SJSA1 (cell line): Measurements from ENCODE around the gene STARD4. TPM values are rescaled to one million over a fixed set of nuclear protein-coding genes. Genes with fewer than 3 reads are reported as not detected.

ENCODE experiments used
- DNase-seq, 2 experiments: peaks; one replicate each; pipeline ENCODE4 v3.0.0-alpha.2; 2015 to 2020; ENCODE audit warnings: low spot score in 2 of 2, low read depth in 1 of 2
- H3K27ac ChIP-seq: fragments of 250-450 bp; sonication (Bioruptor Pico); 2 replicates; pipeline ENCODE4 v1.5.1; 2020; ENCODE audit warnings: mild to moderate bottlenecking, moderate library complexity
- H3K27me3 ChIP-seq: fragments of 250-450 bp; sonication (Bioruptor Pico); replicated peaks from 2 replicates; pipeline ENCODE4 v1.5.1; 2020; ENCODE audit warnings: mild to moderate bottlenecking, moderate library complexity
- H3K36me3 ChIP-seq: fragments of 250-450 bp; sonication (Bioruptor Pico); 2 replicates; pipeline ENCODE4 v1.5.1; 2020; ENCODE audit warnings: mild to moderate bottlenecking
- H3K4me1 ChIP-seq: fragments of 250-450 bp; sonication (Bioruptor Pico); replicated peaks from 2 replicates; pipeline ENCODE4 v1.6.1; 2021; ENCODE audit warnings: mild to moderate bottlenecking
- H3K4me3 ChIP-seq: fragments of 250-450 bp; sonication (Bioruptor Pico); 2 replicates; pipeline ENCODE4 v1.5.1; 2020; ENCODE audit warnings: mild to moderate bottlenecking
- H3K9me3 ChIP-seq: fragments of 250-450 bp; sonication (Bioruptor Pico); replicated peaks from 2 replicates; pipeline ENCODE4 v1.5.1; 2020; ENCODE audit warnings: mild to moderate bottlenecking
- total RNA-seq: library from RNA; depleted of rRNA; stranded (reverse); fragments of >200 nt; shearing (Covaris generic); gene quantifications from 2 replicates; pipeline ENCODE4 v1.2.3, GENCODE V29; 2014

Gene STARD4
- total RNA-seq, 1 experiment from 2014 or later, result 38.9 TPM

DNA sequence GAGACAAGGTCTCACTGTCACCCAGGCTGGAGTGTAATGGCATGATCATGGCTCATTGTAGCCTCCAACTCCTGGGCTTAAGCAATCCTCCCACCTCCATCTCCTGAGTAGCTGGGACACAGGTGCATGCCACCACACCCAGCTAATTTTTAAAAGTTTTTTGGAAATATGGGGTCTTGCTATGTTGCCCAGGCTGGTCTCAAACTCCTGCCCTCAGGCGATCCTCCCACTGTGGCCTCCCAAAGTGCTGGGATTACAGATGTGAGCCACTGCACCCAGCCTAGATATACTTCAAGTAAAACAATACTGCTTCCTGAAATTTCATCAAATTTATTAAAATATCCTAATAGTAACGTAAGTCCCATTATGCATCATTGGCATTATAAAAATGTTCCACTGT, 33.4 kb downstream of the STARD4 start:
- Histone ChIP-seq H3K4me1 (no peaks in the 10 kb centered on the region), H3K27me3 (no peaks in the 10 kb centered on the region), H3K27ac (no peak overlapping the region), H3K9me3 (no peaks in the 10 kb centered on the region), H3K4me3 (no peak overlapping the region), H3K36me3 (no peaks in the 10 kb centered on the region)
- DNase-seq, result no peak

- DNase-seq, result no peak
Measured at GRCh38 chr5:111478266-111478665, 34.1 kb downstream of the STARD4 start.

DNA sequence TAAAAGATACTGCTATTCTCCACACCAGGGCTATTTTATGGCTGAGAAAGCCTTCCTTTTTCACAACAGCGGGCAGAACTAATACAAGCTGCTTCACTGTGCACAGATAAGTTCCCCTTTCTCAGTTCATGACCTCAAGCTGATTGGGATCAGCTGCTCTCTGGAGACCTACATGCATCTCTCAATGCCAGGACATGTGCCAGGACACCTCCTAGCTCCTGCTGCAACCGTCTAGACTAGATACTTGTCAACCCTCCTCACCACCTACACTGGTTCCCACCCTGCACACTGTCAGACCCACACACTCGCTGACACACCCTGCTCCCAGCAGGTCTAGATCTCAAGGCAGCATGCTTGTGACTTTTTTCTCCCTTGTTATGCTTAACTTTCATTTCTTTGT, 39.8 kb downstream of the STARD4 start:
- DNase-seq, result no peak
- Histone ChIP-seq H3K27ac (no peak overlapping the region), H3K27me3 (no peaks in the 10 kb centered on the region), H3K36me3 (no peaks in the 10 kb centered on the region), H3K4me1 (no peaks in the 10 kb centered on the region), H3K9me3 (no peaks in the 10 kb centered on the region), H3K4me3 (no peak overlapping the region)

More at GRCh38 chr5:111478266-111478665, 34.1 kb downstream of the STARD4 start:
- Histone ChIP-seq H3K36me3 (no peaks in the 10 kb centered on the region), H3K27me3 (no peaks in the 10 kb centered on the region), H3K9me3 (no peaks in the 10 kb centered on the region), H3K4me3 (no peak overlapping the region), H3K4me1 (no peaks in the 10 kb centered on the region), H3K27ac (no peak overlapping the region)

GRCh38 chr5:111472096-111472495, 40.2 kb downstream of the STARD4 start:
- H3K27me3 ChIP-seq, result no peaks in the 10 kb centered on the region
- H3K9me3 ChIP-seq, result no peaks in the 10 kb centered on the region
- no peak for DNase-seq
- no peaks in the 10 kb centered on the region for H3K36me3 ChIP-seq
- no peaks in the 10 kb centered on the region for H3K4me1 ChIP-seq
- H3K27ac ChIP-seq, result no peak overlapping the region
- H3K4me3 ChIP-seq, result no peak overlapping the region

- Histone ChIP-seq H3K4me3 (no peak overlapping the region), H3K4me1 (no peaks in the 10 kb centered on the region), H3K36me3 (no peaks in the 10 kb centered on the region), H3K27me3 (no peaks in the 10 kb centered on the region), H3K9me3 (no peaks in the 10 kb centered on the region), H3K27ac (no peak overlapping the region)
- DNase-seq, result no peak
Measured at GRCh38 chr5:111469903-111470302, 42.4 kb downstream of the STARD4 start.

DNA sequence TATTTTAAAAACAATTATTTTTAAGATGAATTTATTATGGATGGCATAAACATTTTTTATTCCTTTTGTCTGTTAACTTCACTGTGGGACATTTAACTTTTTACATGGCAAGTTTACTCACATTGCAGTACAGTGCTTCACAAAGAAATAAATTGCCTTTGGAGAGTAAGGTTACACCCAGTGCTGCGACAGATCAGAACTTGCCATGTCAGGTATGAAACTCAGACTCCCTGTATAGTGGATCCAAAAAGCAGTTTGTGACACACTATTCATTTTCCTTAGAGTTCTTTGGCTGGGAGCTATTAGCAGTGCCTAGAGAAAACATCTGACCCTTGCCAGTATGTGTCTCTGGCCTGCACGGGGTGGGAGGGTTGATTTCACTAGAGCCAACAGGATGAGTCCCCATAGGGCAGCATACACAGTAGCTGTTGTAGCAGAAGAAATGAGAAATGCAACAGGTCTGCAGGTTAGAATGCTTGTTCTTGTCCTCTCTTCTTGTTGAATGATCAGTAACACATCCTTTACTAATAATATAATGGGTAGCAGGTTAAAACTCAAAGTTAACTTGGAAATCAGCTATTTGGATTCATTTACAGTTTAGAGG, 42.9 kb downstream of the STARD4 start:
- H3K4me1 ChIP-seq, result no peaks in the 10 kb centered on the region
- H3K27ac ChIP-seq, result no peak overlapping the region
- no peaks in the 10 kb centered on the region for H3K27me3 ChIP-seq
- no peak overlapping the region for H3K4me3 ChIP-seq
- no peaks in the 10 kb centered on the region for H3K9me3 ChIP-seq
- no peak for DNase-seq
- no peaks in the 10 kb centered on the region for H3K36me3 ChIP-seq

GRCh38 chr5:111463311-111463710, 49.0 kb downstream of the STARD4 start:
- H3K4me3 ChIP-seq, result no peak overlapping the region
- H3K27me3 ChIP-seq, result no peaks in the 10 kb centered on the region
- no peak overlapping the region for H3K27ac ChIP-seq
- H3K4me1 ChIP-seq, result no peaks in the 10 kb centered on the region
- no peaks in the 10 kb centered on the region for H3K36me3 ChIP-seq
- no peak for DNase-seq
- no peaks in the 10 kb centered on the region for H3K9me3 ChIP-seq

DNA sequence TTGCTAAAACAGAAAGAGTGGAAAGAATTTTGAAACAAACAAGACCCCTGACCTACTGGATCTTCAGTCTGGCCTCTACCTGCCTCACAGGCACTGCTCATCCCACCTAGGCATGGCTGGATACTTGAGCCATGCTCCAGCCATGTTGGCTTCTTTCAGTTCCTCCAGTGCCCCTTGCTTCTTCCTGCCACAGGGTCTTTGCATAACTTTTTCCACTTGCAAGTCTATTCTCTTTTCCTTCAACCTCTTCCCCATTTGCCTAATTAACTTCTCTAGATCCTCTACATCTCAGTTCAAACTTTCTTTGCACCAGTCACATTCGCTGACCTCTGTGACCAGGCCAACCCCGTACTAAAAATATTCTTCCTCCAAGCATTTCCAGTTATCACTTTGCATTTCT, 50.4 kb downstream of the STARD4 start:
- Histone ChIP-seq H3K27ac (no peak overlapping the region), H3K4me1 (no peaks in the 10 kb centered on the region), H3K36me3 (no peaks in the 10 kb centered on the region), H3K4me3 (no peak overlapping the region), H3K27me3 (no peaks in the 10 kb centered on the region), H3K9me3 (no peaks in the 10 kb centered on the region)
- DNase-seq, result no peak

DNA sequence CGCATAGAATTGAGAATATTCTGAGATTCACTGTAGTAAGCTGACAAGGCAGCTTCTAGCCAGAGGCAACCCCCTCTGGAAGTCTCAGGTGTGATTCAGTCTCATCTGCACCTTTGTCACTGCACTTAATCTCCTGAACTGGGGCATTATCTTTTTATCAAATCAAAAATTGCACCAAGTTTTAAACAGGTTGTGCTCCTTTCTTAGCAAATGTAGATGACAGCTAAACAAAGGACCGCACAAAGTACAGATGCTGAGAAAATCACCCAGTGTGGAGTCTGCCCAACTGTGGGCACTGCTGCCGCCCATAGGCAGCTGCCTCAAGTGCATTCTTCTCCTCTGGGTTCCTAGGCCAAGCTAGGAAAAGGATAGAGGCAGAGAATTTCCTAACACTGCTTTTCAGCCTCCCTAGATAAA, 51.1 kb downstream of the STARD4 start:
- H3K27ac ChIP-seq, result no peak overlapping the region
- H3K27me3 ChIP-seq, result no peaks in the 10 kb centered on the region
- no peaks in the 10 kb centered on the region for H3K4me1 ChIP-seq
- no peak overlapping the region for H3K4me3 ChIP-seq
- DNase-seq, result no peak
- no peaks in the 10 kb centered on the region for H3K9me3 ChIP-seq
- no peaks in the 10 kb centered on the region for H3K36me3 ChIP-seq

- no peak for DNase-seq
Measured at GRCh38 chr5:111454776-111455175, 57.6 kb downstream of the STARD4 start.

GRCh38 chr5:111454198-111454622, 58.1 kb downstream of the STARD4 start:
- no peak overlapping the region for H3K27ac ChIP-seq
- H3K36me3 ChIP-seq, result no peaks in the 10 kb centered on the region

More at GRCh38 chr5:111454776-111455175, 57.6 kb downstream of the STARD4 start:
- no peaks in the 10 kb centered on the region for H3K36me3 ChIP-seq
- H3K4me1 ChIP-seq, result no peaks in the 10 kb centered on the region
- no peak overlapping the region for H3K4me3 ChIP-seq
- H3K27ac ChIP-seq, result no peak overlapping the region
- no peaks in the 10 kb centered on the region for H3K9me3 ChIP-seq
- no peaks in the 10 kb centered on the region for H3K27me3 ChIP-seq

GRCh38 chr5:111453747-111454146, 58.6 kb downstream of the STARD4 start:
- Histone ChIP-seq H3K36me3 (no peaks in the 10 kb centered on the region), H3K27me3 (no peaks in the 10 kb centered on the region), H3K27ac (no peak overlapping the region), H3K4me1 (no peaks in the 10 kb centered on the region), H3K4me3 (no peak overlapping the region), H3K9me3 (no peaks in the 10 kb centered on the region)
- DNase-seq, result no peak

More at GRCh38 chr5:111454198-111454622, 58.1 kb downstream of the STARD4 start:
- Histone ChIP-seq H3K27me3 (no peaks in the 10 kb centered on the region), H3K4me1 (no peaks in the 10 kb centered on the region), H3K4me3 (no peak overlapping the region), H3K9me3 (no peaks in the 10 kb centered on the region)
- DNase-seq, result no peak

- Histone ChIP-seq H3K27ac (no peak overlapping the region), H3K36me3 (no peaks in the 10 kb centered on the region), H3K4me3 (no peak overlapping the region), H3K27me3 (no peaks in the 10 kb centered on the region), H3K4me1 (no peaks in the 10 kb centered on the region), H3K9me3 (no peaks in the 10 kb centered on the region)
- DNase-seq, result no peak
Measured at GRCh38 chr5:111453295-111453694, 59.0 kb downstream of the STARD4 start.

DNA sequence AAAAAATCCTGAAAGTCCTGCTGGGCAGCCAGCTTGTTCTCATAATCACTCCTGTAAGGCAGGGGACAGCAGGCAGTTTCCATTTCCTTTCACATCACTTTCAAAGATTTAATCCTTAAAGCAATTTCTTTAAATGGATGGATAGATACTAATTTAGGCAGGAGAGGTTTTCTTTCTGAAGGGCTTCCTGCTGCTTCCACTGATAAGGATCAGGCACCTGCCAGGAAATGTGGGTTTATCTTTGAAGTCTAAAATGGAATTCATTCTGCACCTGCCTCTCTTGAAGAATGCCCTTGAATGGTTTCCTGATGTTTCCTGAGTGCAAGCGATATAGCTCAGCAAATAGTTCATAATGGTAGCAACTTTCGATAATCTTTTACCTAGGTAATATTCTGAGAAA, 64.5 kb downstream of the STARD4 start:
- no peaks in the 10 kb centered on the region for H3K4me1 ChIP-seq
- no peak overlapping the region for H3K4me3 ChIP-seq
- no peak overlapping the region for H3K27ac ChIP-seq

GRCh38 chr5:111447099-111447498, 65.2 kb downstream of the STARD4 start:
- Histone ChIP-seq H3K4me1 (no peaks in the 10 kb centered on the region), H3K4me3 (no peak overlapping the region), H3K36me3 (no peaks in the 10 kb centered on the region), H3K27ac (no peak overlapping the region), H3K27me3 (no peaks in the 10 kb centered on the region), H3K9me3 (no peaks in the 10 kb centered on the region)
- DNase-seq, result no peak

More for the DNA sequence above, 64.5 kb downstream of the STARD4 start:
- DNase-seq, result no peak
- Histone ChIP-seq H3K9me3 (no peaks in the 10 kb centered on the region), H3K36me3 (no peaks in the 10 kb centered on the region), H3K27me3 (no peaks in the 10 kb centered on the region)
